ENCODE data around the gene PRPF38A.

DNA sequence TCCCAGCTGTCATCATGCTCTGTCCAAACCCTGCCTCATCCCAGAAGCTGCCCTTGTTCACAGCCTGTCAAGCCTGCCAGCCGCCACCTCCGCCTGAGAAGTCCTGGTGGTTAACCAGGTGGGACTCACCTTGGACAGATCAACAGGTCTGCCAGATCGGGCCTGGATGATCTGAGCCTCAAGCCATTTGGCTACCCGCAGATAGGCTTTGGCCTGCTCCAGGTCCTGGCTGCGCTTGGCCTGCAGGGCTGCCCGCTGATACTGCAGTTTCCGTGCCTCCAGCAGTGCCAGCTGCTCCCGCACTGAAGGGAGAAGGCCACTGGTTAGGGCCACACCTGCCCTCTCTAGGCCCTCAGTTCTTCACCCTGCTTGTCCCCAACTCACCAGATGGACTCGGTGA, 47.0 kb upstream of the PRPF38A start:
- TF ChIP-seq, protein P1, sequence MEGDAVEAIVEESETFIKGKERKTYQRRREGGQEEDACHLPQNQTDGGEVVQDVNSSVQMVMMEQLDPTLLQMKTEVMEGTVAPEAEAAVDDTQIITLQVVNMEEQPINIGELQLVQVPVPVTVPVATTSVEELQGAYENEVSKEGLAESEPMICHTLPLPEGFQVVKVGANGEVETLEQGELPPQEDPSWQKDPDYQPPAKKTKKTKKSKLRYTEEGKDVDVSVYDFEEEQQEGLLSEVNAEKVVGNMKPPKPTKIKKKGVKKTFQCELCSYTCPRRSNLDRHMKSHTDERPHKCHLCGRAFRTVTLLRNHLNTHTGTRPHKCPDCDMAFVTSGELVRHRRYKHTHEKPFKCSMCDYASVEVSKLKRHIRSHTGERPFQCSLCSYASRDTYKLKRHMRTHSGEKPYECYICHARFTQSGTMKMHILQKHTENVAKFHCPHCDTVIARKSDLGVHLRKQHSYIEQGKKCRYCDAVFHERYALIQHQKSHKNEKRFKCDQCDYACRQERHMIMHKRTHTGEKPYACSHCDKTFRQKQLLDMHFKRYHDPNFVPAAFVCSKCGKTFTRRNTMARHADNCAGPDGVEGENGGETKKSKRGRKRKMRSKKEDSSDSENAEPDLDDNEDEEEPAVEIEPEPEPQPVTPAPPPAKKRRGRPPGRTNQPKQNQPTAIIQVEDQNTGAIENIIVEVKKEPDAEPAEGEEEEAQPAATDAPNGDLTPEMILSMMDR (IDR thresholded peaks at IDR 0.05) = no peak
- no peak for TF ChIP-seq POLR2A (IDR thresholded peaks at IDR 0.05)
